NOMO-1 (cell line): ENCODE measurements around the gene TRPM5.

ENCODE experiments used
- DNase-seq, 2 experiments: peaks; one replicate each; lab custom pipeline; 2025; ENCODE audit not compliant: unreplicated experiment in 2 of 2; lab: John Stamatoyannopoulos, UW

The TRPM5 gene

DNA sequence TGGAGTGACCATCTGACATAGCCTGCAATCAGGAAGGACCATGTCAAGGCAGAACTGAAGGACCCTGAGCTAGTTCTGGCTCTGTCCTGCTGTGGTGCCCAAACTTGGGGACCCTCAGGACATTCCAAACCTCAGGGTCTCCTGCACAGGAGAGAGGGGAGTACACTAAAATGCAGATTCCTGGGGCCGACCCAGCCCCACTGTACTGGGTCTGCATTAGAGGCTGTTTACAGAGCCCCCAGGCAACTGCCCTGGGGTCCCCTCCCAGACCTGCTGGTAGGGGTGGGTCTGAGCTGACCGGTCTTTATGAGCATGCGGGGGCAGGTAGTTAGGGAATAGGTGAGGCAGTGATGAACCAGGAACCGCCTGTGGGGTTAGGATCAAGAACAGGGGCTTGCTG is 6.8 kb downstream of the TRPM5 start:
- DNase-seq, result no peak

- no peak for DNase-seq
Measured at GRCh38 chr11:2436521-2437031, 7.7 kb downstream of the TRPM5 start.

GRCh38 chr11:2436013-2436520 is 8.2 kb downstream of the TRPM5 start:
- DNase-seq, result no peak

DNA sequence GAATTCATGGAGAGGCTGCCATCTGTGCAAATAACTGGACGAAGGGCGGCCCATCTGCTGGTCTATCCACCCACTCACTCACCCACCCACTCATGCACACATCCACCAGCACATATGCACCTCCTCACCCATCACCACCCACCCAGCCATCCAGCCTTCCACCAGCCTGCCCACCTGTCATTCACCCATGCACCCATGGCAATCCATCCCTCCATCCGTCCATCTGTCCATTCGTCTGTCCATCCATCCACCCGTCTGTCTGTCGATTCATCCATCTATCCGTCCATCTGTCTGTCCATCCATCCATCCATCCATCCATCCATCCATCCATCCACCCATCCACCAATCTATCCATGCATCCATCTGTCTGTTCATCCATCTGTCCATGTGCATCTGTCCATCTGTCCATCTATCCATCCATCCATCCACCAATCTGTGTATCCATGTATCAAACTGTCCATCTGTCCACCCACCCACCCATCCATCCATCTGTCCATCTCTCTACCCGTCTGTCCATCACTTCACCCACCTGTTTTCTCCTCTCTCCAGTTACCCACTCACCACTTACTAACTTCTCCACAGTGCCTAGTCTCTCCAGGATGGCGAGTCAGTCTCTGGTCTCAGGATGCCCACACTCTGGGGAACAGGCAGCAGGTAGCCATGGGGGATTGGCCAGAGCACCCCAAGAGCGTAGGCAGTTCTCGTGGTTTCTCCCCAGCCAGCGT is 8.9 kb downstream of the TRPM5 start:
- DNase-seq, result no peak

GRCh38 chr11:2434506-2435255 is 9.6 kb downstream of the TRPM5 start:
- no peak for DNase-seq

DNA sequence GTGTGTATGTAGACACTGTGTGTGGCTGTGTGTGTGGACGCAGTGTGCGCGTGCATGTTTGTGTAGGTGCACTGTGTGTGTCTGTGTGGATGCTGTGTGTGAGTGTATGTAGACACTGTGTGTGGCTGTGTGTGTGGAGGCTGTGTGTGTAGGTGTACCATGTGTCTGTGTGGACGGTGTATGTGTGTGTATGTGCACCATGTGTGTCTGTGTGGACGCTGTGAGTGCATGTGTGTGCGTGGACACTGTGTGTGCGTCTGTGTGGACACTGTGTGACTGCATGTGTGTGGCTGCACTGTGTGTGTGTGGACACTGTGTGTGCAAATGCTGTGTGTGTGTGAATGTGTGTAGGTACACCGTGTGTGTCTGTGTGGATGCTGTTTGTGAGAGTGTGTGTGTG is 10.3 kb downstream of the TRPM5 start:
- DNase-seq, result no peak

GRCh38 chr11:2433106-2433925 is 11.0 kb downstream of the TRPM5 start:
- no peak for DNase-seq

- DNase-seq, result no peak
Measured at GRCh38 chr11:2432628-2433071, 11.7 kb downstream of the TRPM5 start.

GRCh38 chr11:2432171-2432621 is 12.1 kb downstream of the TRPM5 start:
- DNase-seq, result no peak

DNA sequence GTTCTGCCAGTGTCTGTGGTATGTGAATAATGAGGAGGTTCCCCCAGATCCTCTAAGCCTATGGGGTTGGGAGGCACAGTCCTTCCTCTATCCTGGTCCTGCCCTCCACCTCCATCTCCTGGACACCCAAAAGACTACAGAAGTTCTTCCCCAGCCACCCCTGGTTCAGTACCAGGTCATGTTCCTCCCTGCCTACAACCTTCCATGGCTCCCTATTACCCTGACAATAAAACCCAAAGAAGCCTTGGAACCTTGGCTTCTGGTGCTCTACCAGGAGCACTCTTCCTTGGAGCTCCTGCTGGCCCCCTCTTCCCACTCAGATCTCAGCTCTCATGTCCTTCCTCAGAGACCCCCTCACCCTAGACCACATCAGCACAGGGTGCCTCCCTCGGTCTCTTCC is 12.9 kb downstream of the TRPM5 start:
- no peak for DNase-seq

DNA sequence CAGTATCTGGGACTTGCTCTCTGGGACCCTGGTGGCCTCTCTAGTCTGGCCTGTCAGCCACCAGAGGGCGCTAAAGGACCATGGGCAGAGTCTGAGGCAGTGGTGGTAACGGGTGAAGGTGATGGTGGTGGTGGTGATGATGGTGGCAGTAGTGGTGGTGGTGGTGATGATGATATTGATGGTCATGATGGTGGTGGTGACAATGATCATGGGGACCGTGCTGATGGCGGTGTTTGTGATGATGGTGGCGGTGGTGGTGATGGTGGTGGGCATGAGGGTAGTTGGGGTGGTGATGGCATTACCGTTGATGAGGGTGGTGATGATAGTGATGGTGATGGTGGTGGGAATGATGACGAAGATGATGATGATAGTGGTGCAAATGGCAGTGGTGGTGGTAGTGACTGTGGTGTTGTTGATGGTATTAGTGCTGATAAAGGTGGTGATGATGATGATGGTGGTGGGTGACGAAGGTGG is 16.0 kb downstream of the TRPM5 start:
- DNase-seq, result peak; percentile 44 to 67

DNA sequence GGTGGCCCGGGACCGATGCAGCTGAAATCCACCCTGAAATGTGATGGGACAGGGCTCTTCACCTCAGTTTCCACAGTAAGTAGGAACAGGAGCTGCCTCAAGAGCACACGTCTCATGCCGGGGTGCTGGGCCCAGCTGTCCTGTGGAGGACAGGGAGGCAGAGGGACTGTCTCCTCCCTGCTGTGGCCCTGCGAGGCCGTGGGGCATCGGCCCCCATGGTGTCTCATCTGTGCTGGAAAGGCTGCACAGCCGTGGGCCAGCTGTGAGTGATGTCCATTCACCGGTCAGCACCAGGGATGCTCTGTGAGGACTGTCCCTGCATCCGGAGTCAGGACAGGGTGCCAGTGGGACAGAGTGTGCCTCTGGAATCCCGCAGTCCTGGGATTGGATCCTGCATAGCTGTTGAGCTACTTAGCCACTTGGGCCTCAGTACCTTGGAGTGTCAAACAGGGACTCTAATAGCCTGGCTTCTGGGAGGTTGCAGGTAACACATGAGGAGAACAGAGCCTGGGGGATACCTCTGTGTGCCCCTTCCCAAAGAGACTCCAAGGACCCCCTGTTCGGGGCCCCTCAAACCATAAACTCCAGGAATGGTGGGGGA is 16.5 kb downstream of the TRPM5 start:
- DNase-seq, result no peak

DNA sequence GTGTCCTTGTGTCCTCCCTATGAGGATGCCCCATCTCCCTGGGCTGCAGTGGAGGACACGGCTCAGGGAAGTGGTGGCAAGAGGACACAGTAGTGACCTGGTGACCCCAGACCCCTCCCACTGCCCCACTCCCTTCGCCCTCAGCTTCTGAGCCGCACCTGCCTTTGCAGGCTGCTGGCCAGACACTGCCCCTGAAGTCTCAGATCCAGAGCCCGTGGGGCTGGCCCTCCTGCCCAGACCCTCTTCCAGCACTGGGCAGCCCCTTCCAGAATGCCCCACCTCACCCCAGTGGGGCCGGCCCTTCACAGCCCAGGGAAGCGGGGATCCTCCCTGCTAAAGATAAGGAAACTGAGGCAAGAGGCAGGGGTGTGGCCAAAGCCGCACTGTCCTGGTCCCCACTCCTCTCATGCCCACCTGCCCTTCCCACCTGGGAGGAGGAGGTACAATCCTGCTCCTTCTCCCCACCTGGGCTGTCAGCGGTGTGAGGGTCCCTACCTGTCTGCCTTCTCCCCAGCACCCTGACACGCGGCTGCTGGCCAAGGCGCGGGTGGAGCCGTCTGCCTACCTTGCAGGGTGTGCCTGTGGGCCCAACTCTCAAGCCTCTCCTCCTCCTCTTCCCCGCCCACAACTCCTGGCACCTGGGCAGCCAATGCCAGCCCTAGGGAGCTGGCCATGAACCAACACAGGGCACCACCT is 17.3 kb downstream of the TRPM5 start:
- no peak for DNase-seq

GRCh38 chr11:2426221-2426620 is 18.1 kb downstream of the TRPM5 start:
- no peak for DNase-seq

- no peak for DNase-seq
Measured at GRCh38 chr11:2425506-2425905, 18.8 kb downstream of the TRPM5 start.

DNA sequence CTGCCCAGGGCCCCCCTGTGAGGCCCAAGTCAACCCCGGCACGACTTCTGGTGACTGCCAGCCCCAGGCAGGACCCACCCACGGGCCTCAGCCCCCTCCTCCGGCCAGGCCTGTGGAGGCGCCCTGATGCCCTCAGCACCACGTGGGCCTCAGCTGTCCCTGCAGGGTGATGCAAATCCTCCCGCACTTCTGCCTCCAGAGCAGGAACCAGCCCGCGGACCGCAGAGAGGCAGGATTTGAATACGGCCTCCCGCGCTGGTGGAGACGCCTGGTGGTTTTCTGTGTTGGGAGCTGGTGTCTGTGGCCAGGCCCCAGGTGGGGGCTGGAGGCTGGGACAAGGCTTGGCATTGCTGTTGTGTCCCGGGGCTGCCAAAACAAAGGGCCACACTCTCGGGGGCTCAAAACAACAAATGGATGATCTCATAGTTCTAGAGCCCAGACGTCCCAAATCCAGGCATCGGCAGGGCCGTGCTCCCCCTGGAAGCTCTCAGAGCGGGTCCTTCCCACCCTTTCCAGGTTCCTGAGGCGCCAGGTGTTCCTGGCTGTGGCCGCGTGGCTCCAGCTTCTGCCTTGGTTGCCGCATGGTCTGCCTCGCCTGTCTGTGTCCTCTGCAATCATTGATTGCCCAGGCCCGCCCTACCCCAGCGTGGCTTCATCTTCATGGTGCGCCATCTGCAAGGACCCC is 19.4 kb downstream of the TRPM5 start:
- DNase-seq, result no peak

DNA sequence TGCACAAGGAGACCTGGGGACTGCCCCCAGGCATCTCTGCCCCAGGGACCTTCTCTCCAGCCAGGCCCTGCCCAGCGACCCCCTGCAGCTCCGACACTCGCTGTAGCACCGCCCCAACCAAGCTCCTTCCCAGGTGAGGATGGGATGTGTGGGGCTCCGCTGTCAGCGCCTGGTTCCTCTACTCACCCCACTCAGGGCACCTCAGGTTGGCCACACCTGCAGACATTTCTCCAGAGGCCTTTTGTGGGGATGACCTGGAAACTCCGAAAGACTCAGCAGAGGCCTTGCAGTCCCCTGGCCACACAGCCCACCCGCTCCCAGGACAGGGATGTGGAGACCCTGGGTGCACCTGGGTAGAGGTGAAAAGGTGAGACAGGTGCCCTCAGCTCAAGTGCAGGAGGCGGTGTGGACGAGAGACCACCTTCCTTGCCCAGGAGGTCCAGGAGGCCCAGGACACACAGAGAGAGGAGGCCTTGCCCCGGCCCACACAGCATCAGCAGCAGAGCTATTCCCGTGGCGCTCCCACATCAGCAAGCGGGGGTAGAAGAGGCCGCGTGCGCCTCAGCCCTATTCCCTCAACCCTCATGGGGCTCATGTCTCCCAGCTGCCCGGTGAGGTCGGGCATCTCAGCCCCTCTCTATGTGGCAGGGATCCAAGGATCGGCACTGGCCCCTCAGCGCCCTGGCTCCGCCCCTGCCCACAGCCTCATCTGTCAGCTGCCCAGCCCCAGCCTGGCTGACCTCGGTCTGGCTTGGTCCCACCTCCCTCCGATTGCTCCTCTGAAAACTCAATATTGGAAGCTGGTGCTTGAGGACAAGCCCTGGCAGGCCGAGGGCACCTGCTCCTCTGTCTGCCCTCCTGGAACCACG is 20.9 kb downstream of the TRPM5 start:
- DNase-seq, result no peak

DNA sequence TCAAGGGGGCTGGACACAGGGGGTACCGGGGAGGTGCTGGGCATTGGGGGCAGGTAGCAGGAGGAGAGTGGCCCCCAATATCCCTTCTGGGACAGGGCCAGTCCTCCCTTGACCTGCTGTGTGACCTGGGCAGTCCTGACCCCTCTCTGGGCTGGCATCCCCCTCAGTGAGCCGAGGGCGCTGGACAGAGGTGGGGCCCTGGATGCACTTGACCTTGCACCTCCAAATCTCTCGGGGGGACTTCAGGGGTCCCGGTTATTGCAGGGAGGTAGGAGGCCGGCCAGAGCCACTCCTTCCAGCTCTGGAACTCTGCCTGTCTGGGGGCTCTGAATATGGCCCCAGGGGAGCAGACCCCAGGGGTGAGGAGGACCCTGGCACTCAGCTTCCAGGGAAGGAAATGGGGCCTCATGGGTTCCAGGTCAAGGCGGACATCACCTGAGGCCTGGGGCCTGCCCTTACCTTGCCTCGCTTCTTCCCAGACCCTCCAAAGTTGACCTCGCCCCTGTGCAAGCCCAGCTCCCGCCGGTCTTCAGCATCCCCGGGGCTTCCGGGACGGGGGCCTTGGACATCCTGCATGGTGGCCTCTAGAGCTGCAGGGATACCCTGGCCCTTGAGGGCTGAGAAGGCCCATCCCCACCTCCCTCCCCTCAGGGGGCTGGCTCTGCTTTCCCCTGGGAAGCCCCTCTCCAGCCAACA is 21.7 kb downstream of the TRPM5 start:
- no peak for DNase-seq
